Measurements from ENCODE around the gene HEPACAM2. TPM values are rescaled to one million over a fixed set of nuclear protein-coding genes. Genes with fewer than 3 reads are reported as not detected.

Gene HEPACAM2
- total RNA-seq, 1 experiment from 2014 or later = not detected

DNA sequence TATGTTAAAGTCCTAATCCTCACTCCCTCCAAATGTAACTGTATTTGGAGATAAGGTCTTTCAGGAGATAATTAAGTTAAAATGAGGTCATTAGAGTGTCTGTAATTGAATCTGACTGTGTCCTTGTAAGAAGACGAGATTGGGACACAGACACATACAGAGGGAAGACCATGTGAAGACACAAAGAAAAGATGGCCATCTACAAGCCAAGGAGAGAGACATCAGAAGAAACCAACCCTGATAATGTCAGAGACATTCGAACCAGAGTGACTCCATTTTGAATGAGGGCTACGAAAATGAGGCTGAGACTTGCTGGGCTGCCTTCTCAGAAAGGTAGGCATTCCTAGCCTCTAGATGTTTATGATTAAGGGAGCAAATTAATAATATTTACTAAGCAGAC, 77.5 kb downstream of the HEPACAM2 start:
- no peak overlapping the region for H4K8ac ChIP-seq (replicated peaks; ENCODE audit: insufficient read length, low read depth, low read length)
- H3K18ac ChIP-seq (ENCODE audit: insufficient read length, low read depth, low read length) = no peak overlapping the region
- TF ChIP-seq, protein P1, sequence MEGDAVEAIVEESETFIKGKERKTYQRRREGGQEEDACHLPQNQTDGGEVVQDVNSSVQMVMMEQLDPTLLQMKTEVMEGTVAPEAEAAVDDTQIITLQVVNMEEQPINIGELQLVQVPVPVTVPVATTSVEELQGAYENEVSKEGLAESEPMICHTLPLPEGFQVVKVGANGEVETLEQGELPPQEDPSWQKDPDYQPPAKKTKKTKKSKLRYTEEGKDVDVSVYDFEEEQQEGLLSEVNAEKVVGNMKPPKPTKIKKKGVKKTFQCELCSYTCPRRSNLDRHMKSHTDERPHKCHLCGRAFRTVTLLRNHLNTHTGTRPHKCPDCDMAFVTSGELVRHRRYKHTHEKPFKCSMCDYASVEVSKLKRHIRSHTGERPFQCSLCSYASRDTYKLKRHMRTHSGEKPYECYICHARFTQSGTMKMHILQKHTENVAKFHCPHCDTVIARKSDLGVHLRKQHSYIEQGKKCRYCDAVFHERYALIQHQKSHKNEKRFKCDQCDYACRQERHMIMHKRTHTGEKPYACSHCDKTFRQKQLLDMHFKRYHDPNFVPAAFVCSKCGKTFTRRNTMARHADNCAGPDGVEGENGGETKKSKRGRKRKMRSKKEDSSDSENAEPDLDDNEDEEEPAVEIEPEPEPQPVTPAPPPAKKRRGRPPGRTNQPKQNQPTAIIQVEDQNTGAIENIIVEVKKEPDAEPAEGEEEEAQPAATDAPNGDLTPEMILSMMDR (conservative IDR thresholded peaks at IDR 0.05) = no peak
- H2AFZ ChIP-seq (ENCODE audit: low read length) = no peak overlapping the region
- H3K4me2 ChIP-seq (ENCODE audit: insufficient read depth, insufficient read length, low read length) = no peak overlapping the region
- Mint-ChIP-seq H3K27me3 (ENCODE audit: low read depth) (no peaks in the 10 kb centered on the region; the same call in none of the 2 replicates), H3K36me3 (ENCODE audit: insufficient read depth in 1 of 3, low read depth in 3 of 3) (no peaks in the 10 kb centered on the region), H3K27ac (no peak overlapping the region), H3K9me3 (no peaks in the 10 kb centered on the region), H3K4me3 (no peak overlapping the region), H3K4me1 (peaks cover 3 to 19% of the 10 kb centered on the region in 2 experiments; a peak in 3 of 4 replicates)
- H2AK5ac ChIP-seq (ENCODE audit: insufficient read length, low read length) = no peak overlapping the region
- H3K23me2 ChIP-seq (ENCODE audit: insufficient read length, low read depth, low read length, poor library complexity, severe bottlenecking) = no peaks in the 10 kb centered on the region
- no peaks in the 10 kb centered on the region; the same call in 1 of the 2 replicates for H3K4me1 ChIP-seq (ENCODE audit: insufficient read depth, low read length)
- no peak overlapping the region for H3K56ac ChIP-seq (ENCODE audit: insufficient read length, low read depth, low read length)
- H3K23ac ChIP-seq (ENCODE audit: insufficient read length, low read depth, low read length) = no peak overlapping the region
- no peak overlapping the region for H3K4ac ChIP-seq (ENCODE audit: low read depth, low read length)
- H3T11ph ChIP-seq (ENCODE audit: low read length) = no peak overlapping the region
- H2BK20ac ChIP-seq (ENCODE audit: low read depth, low read length, poor library complexity, severe bottlenecking) = no peak overlapping the region
- no peak overlapping the region for H2BK12ac ChIP-seq (ENCODE audit: insufficient read length, low read depth, low read length)
- no peaks in the 10 kb centered on the region for H3K27me3 ChIP-seq (ENCODE audit: insufficient read depth, low read length)
- no peak overlapping the region for H4K5ac ChIP-seq (ENCODE audit: insufficient read length, low read depth, low read length)
- no peak overlapping the region for H4K91ac ChIP-seq (ENCODE audit: insufficient read length, low read depth, low read length)
- no peak overlapping the region for H3K27ac ChIP-seq (ENCODE audit: insufficient read length, low read depth, low read length)
- H3K9me3 ChIP-seq (ENCODE audit: control insufficient read depth, low read depth, low read length) = no peaks in the 10 kb centered on the region
- no peak overlapping the region for H3K14ac ChIP-seq (ENCODE audit: insufficient read depth, low read length)
- H3K79me2 ChIP-seq (ENCODE audit: insufficient read depth, low read length) = no peaks in the 10 kb centered on the region
- no peak overlapping the region for H2BK15ac ChIP-seq (ENCODE audit: low read depth, low read length)
- no peak for DNase-seq
- no CpG with 5 or more reads among the region's 3 CpGs for WGBS (ENCODE audit: extremely low coverage, insufficient read length, low lambda C conversion rate)
- H2BK5ac ChIP-seq (ENCODE audit: insufficient read length, low read length) = no peak overlapping the region
- no peak overlapping the region for H3K9ac ChIP-seq (ENCODE audit: extremely low read depth, insufficient read length, low read length)
- H2BK120ac ChIP-seq (ENCODE audit: low read depth, low read length, poor library complexity, severe bottlenecking) = no peak overlapping the region
- H3K79me1 ChIP-seq (ENCODE audit: insufficient read depth, low read depth, low read length, poor library complexity, severe bottlenecking) = no peaks in the 10 kb centered on the region
- peaks cover 3% of the 10 kb centered on the region for H4K20me1 ChIP-seq (ENCODE audit: control insufficient read depth, insufficient read depth, insufficient read length)
